Endothelial cell of umbilical vein (primary cell): ENCODE measurements around the gene SCAF1. TPM values are rescaled to one million over a fixed set of nuclear protein-coding genes. Genes with fewer than 3 reads are reported as not detected.

ENCODE experiments used
- BruUV-seq: library from RNA; stranded (reverse); fragments of 400-500 nt; replicated peaks from 2 replicates; lab custom pipeline; 2021; lab: Mats Ljungman, UMichigan
- CTCF ChIA-PET: fragments of 300-600, 350-600 bp; sonication (Branson Sonifier 250); formaldehyde crosslinking; loops from one replicate; lab custom pipeline; 2021; ENCODE audit warnings: antibody characterized with exemption, inconsistent platforms; lab: Charles Lee
- POLR2A ChIA-PET: fragments of 300-600, 350-600 bp; sonication (Branson Sonifier 250); formaldehyde crosslinking; loops from one replicate; lab custom pipeline; 2021; ENCODE audit warnings: antibody characterized with exemption, inconsistent platforms; lab: Charles Lee
- DNase-seq: peaks from one replicate; pipeline ENCODE4 v3.0.0-alpha.2; 2011; ENCODE audit warnings: low read depth, low spot score
- FAIRE-seq: peaks from 2 replicates; lab custom pipeline; 2011; peaks lifted over from hg19 to GRCh38; lab: Jason Lieb, UNC
- H2AFZ ChIP-seq: 2 replicates; pipeline ENCODE4 v1.6.0; 2012; ENCODE audit warnings: low read depth, low read length, control low read depth, inconsistent platforms
- H3K27ac ChIP-seq: 2 replicates; pipeline ENCODE4 v1.5.1; 2011; ENCODE audit warnings: low read depth, mild to moderate bottlenecking, control low read depth, low read length, moderate library complexity; ENCODE audit not compliant: insufficient read depth
- H3K27me3 ChIP-seq, 2 experiments: 2 replicates each; pipeline versions ENCODE4 v1.6.0 to v1.6.1; 2011; ENCODE audit warnings: low read length in 2 of 2, mixed read lengths in 1 of 2; ENCODE audit not compliant: control insufficient read depth in 2 of 2, insufficient read depth in 2 of 2
- H3K36me3 ChIP-seq, 2 experiments: 2 replicates in 1 of 2; 3 replicates in 1 of 2; pipeline ENCODE4 v1.5.1; 2011; ENCODE audit warnings: low read length in 2 of 2, mild to moderate bottlenecking in 1 of 2, moderate library complexity in 1 of 2; ENCODE audit not compliant: control insufficient read depth in 2 of 2, insufficient read depth in 2 of 2; ENCODE audit errors: extremely low read depth in 1 of 2
- H3K4me1 ChIP-seq: 3 replicates; pipeline ENCODE4 v1.5.1; 2011; ENCODE audit warnings: mild to moderate bottlenecking, low read length; ENCODE audit not compliant: control insufficient read depth, insufficient read depth; ENCODE audit errors: extremely low read depth
- H3K4me2 ChIP-seq: 2 replicates; pipeline ENCODE4 v1.6.1; 2011; ENCODE audit warnings: low read length, control low read depth, mixed read lengths; ENCODE audit not compliant: insufficient read depth
- H3K4me3 ChIP-seq, 3 experiments: fragments of 200-600 bp in 1 of 3; sonication (generic), shearing (Covaris generic) in 1 of 3; replicated peaks in 1 of 3; 2 replicates each; pipeline ENCODE4 v1.5.1; 2011 to 2016; ENCODE audit warnings: control low read depth in 3 of 3, low read length in 3 of 3, mild to moderate bottlenecking in 2 of 3, inconsistent platforms in 1 of 3, low read depth in 1 of 3, moderate library complexity in 1 of 3; ENCODE audit not compliant: insufficient read depth in 1 of 3
- H3K79me2 ChIP-seq: 2 replicates; pipeline ENCODE4 v1.6.0; 2012; ENCODE audit warnings: low read length, inconsistent platforms; ENCODE audit not compliant: control insufficient read depth, insufficient read depth
- H3K9ac ChIP-seq: replicated peaks from 2 replicates; pipeline ENCODE3; 2011; ENCODE audit warnings: low read length, control low read depth; ENCODE audit not compliant: insufficient read depth; ENCODE audit errors: extremely low read depth
- H3K9me1 ChIP-seq: replicated peaks from 3 replicates; pipeline ENCODE4 v1.6.0; 2011; ENCODE audit warnings: mild to moderate bottlenecking, low read length; ENCODE audit not compliant: control insufficient read depth, insufficient read depth; ENCODE audit errors: extremely low read depth
- H3K9me3 ChIP-seq: replicated peaks from 2 replicates; pipeline ENCODE4 v1.5.1; 2012; ENCODE audit warnings: low read length, inconsistent platforms; ENCODE audit not compliant: control insufficient read depth, insufficient read depth
- H4K20me1 ChIP-seq: replicated peaks from 2 replicates; pipeline ENCODE3; 2011; ENCODE audit warnings: mild to moderate bottlenecking, low read length; ENCODE audit not compliant: control insufficient read depth, insufficient read depth; ENCODE audit errors: extremely low read depth
- EZH2 ChIP-seq: IDR thresholded peaks from 2 replicates; pipeline ENCODE4 v1.6.1; 2012; ENCODE audit warnings: borderline replicate concordance, low read depth, mild to moderate bottlenecking, moderate library complexity, low read length, inconsistent platforms; ENCODE audit not compliant: severe bottlenecking
- FOS ChIP-seq: IDR thresholded peaks from 2 replicates; pipeline ENCODE4 v1.6.1; 2011; ENCODE audit warnings: mild to moderate bottlenecking, low read length, moderate library complexity, borderline replicate concordance; ENCODE audit not compliant: insufficient read depth
- GATA2 ChIP-seq: IDR thresholded peaks from 2 replicates; pipeline ENCODE4 v1.7.0; 2011; ENCODE audit warnings: low read depth, mild to moderate bottlenecking, moderate library complexity, mixed read lengths, low read length; ENCODE audit not compliant: insufficient read length, insufficient read depth
- JUN ChIP-seq: IDR thresholded peaks from 2 replicates; pipeline ENCODE4 v1.6.1; 2011; ENCODE audit warnings: borderline replicate concordance, low read depth; ENCODE audit not compliant: insufficient read length, insufficient read depth
- MAX ChIP-seq: IDR thresholded peaks from 2 replicates; pipeline ENCODE4 v1.6.1; 2011; ENCODE audit not compliant: insufficient read depth, insufficient read length
- MYC ChIP-seq: IDR thresholded peaks from one replicate; pipeline ENCODE4 v1.6.1; 2011; ENCODE audit warnings: mild to moderate bottlenecking, low read depth, low read length
- POLR2AphosphoS5 ChIP-seq: IDR thresholded peaks from 2 replicates; pipeline ENCODE4 v1.6.1; 2012; ENCODE audit warnings: low read depth, mild to moderate bottlenecking, control low read depth, low read length, moderate library complexity; ENCODE audit not compliant: insufficient read depth
- dilution Hi-C: fragments of 300-500 bp; cut with MboI; formaldehyde crosslinking; loops from one replicate; pipeline ENCODE4 v1.15.0; 2019; ENCODE audit warnings: low sequenced_read_pairs; ENCODE audit not compliant: extremely low pct_ligation_motif_present
- intact Hi-C: fragments of 100-400 bp; cut with micrococcal nuclease; formaldehyde crosslinking; loops from one replicate; pipeline ENCODE4 v1.10.0; 2022
- polyA plus RNA-seq, 4 experiments: library from polyadenylated mRNA; depleted of rRNA in 3 of 4; stranded (reverse) in 3 of 4; unstranded in 1 of 4; fragments of >200 nt; gene quantifications; 2 replicates each; pipeline versions ENCODE4 v1.2.1 to v1.2.3, GENCODE V29; 2011 to 2012; ENCODE audit warnings: missing spikeins in 1 of 4
- total RNA-seq: library from RNA; stranded (reverse); gene quantifications from 2 replicates; pipeline ENCODE4 v1.2.3, GENCODE V29; 2021
- TF ChIP-seq, protein P1 (sequence below), 2 donors: IDR thresholded peaks; 1 replicate in 1 of 2; 2 replicates in 1 of 2; pipeline ENCODE4 v1.5.1; 2011; ENCODE audit warnings: low read length in 2 of 2, mild to moderate bottlenecking in 2 of 2, moderate library complexity in 2 of 2, control low read depth in 1 of 2, inconsistent platforms in 1 of 2, low read depth in 1 of 2; ENCODE audit not compliant: insufficient read depth in 1 of 2; ENCODE audit errors: extremely low read depth in 1 of 2

SCAF1 gene
- total and polyA plus RNA-seq, 2 donors (not counting 3 experiments of a cell fraction or from before 2014, with no cell fraction given): 13.3 to 75.8 TPM

DNA sequence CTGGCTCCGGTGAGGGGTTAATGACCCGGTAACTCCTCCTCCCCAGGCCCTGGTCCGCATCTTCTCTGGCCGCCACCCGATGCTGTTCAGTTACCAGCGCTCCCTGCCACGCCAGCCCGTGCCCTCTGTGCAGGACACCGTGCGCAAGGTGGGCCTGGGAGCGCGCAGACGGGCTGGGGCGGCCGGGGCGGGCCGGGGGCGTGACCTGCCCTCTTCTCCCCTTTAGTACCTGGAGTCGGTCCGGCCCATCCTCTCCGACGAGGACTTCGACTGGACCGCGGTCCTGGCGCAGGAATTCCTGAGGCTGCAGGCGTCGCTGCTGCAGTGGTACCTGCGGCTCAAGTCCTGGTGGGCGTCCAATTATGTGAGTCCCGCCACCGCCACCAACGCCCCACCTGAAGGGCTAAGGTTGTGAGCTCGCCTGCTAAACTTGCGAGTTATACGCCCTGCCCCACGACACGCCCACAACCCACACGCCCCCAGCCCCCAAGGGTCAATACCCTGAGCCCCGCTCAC is 59.3 kb downstream of the SCAF1 start:
- POLR2A ChIA-PET: no interaction called here
- intact Hi-C loops: no loop called here

More for the DNA sequence above, 59.3 kb downstream of the SCAF1 start:
- Histone ChIP-seq H3K9me3 (no peaks in the 10 kb centered on the region), H3K79me2 (no peaks in the 10 kb centered on the region), H3K27me3 (no peaks in the 10 kb centered on the region), H4K20me1 (no peaks in the 10 kb centered on the region), H3K36me3 (peaks cover 0 to 10% of the 10 kb centered on the region in 2 experiments), H3K4me3 (no peak overlapping the region), H3K9me1 (no peaks in the 10 kb centered on the region), H3K9ac (no peak overlapping the region), H3K4me2 (no peak overlapping the region), H3K27ac (no peak overlapping the region), H3K4me1 (no peaks in the 10 kb centered on the region), H2AFZ (no peak overlapping the region)
- TF ChIP-seq POLR2AphosphoS5: no peak
- TF ChIP-seq GATA2: no peak
- TF ChIP-seq MYC: no peak
- TF ChIP-seq JUN: no peak
- TF ChIP-seq MAX: no peak
- TF ChIP-seq EZH2: no peak
- no peak for TF ChIP-seq FOS
- TF ChIP-seq, protein P1, sequence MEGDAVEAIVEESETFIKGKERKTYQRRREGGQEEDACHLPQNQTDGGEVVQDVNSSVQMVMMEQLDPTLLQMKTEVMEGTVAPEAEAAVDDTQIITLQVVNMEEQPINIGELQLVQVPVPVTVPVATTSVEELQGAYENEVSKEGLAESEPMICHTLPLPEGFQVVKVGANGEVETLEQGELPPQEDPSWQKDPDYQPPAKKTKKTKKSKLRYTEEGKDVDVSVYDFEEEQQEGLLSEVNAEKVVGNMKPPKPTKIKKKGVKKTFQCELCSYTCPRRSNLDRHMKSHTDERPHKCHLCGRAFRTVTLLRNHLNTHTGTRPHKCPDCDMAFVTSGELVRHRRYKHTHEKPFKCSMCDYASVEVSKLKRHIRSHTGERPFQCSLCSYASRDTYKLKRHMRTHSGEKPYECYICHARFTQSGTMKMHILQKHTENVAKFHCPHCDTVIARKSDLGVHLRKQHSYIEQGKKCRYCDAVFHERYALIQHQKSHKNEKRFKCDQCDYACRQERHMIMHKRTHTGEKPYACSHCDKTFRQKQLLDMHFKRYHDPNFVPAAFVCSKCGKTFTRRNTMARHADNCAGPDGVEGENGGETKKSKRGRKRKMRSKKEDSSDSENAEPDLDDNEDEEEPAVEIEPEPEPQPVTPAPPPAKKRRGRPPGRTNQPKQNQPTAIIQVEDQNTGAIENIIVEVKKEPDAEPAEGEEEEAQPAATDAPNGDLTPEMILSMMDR (IDR thresholded peaks at IDR 0.05; ENCODE audit: extremely low read depth in 1 of 2, insufficient read depth in 1 of 2, low read depth in 1 of 2, low read length in 2 of 2): no peak
- CTCF ChIA-PET: interaction anchor here (1.7 kb wide), 1 partner anchor 17 kb away, joined by 8 read pairs; no protein-coding TSS in a partner anchor
- DNase-seq: no peak
- no TSS peak for BruUV-seq
- FAIRE-seq: no peak
- dilution Hi-C loops: no loop called here
